ENCODE measurements around the gene EMCN. TPM values are rescaled to one million over a fixed set of nuclear protein-coding genes. Genes with fewer than 3 reads are reported as not detected.
A peak's percentile ranks its signal among the peaks of the same experiment; 100 is the strongest.

The EMCN gene
- total and polyA plus RNA-seq, 2 donors (not counting 1 experiment from before 2014, with no cell fraction given) = not detected

DNA sequence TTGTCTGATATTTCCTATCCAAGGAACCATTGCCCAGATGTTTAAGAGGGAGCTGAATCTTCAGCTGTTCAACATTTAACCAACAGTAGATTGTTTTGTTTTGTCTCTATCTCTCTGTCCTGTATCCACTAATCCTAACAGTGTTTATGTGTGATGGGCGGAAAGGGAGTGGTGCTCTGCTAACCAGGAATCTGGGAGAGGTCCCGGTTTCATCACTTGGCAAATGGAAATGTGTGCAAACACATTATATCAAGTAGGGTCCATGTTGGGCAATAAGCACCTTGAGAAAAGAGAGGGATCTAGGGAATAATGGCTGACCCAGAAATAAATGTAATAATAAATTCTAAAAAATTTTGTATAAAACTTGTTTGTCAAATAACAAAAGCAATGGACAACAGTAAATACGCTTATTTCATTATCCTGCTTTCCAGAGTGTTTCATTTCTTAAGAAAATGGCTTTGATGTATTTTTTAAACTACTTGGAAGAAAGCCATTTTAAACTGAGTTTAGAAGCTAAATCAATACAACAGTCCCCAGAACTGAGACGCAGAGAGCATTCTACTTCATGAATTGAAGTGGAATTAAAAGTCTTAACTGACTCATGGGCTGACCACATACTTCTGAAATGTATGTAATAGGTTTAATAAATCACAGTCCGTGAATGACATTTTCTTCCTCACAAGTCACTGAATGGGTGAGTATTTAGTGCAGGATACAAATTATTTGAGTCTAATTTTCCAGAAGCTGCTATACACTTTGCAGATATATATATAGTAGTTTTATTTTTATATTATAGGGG lies 55.8 kb downstream of the EMCN start:
- TF ChIP-seq, protein P1, sequence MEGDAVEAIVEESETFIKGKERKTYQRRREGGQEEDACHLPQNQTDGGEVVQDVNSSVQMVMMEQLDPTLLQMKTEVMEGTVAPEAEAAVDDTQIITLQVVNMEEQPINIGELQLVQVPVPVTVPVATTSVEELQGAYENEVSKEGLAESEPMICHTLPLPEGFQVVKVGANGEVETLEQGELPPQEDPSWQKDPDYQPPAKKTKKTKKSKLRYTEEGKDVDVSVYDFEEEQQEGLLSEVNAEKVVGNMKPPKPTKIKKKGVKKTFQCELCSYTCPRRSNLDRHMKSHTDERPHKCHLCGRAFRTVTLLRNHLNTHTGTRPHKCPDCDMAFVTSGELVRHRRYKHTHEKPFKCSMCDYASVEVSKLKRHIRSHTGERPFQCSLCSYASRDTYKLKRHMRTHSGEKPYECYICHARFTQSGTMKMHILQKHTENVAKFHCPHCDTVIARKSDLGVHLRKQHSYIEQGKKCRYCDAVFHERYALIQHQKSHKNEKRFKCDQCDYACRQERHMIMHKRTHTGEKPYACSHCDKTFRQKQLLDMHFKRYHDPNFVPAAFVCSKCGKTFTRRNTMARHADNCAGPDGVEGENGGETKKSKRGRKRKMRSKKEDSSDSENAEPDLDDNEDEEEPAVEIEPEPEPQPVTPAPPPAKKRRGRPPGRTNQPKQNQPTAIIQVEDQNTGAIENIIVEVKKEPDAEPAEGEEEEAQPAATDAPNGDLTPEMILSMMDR (conservative IDR thresholded peaks at IDR 0.05 in 1 of 2, IDR thresholded peaks at IDR 0.05 in 1 of 2; ENCODE audit: low read depth in 1 of 2, low read length in 2 of 2) = no peak
- TF ChIP-seq EZH2 (IDR thresholded peaks at IDR 0.05; ENCODE audit: low read length, missing control alignments) = no peak
- no peaks in the 10 kb centered on the region for H3K27me3 ChIP-seq (ENCODE audit: control insufficient read depth, insufficient read depth, low read length)
- no peaks in the 10 kb centered on the region for H3K9me3 ChIP-seq (ENCODE audit: control insufficient read depth, insufficient read depth, low read depth, low read length)
- H3K4me2 ChIP-seq (ENCODE audit: extremely low read depth, insufficient read depth, low read length) = no peak overlapping the region
- no peak overlapping the region for H3K27ac ChIP-seq (ENCODE audit: insufficient read depth, low read length)
- no peak overlapping the region for H3K9ac ChIP-seq (ENCODE audit: insufficient read depth, low read length)
- no peak overlapping the region for H3K4me3 ChIP-seq (replicated peaks in 1 of 4; ENCODE audit: control extremely low read depth in 1 of 4, insufficient read depth in 1 of 4, low read depth in 3 of 4, low read length in 4 of 4)
- no peaks in the 10 kb centered on the region for H4K20me1 ChIP-seq (ENCODE audit: control insufficient read depth, extremely low read depth, insufficient read depth, low read length)
- peak; percentile 3 to 82 for DNase-seq (ENCODE audit: low read depth in 2 of 2)
- H3K36me3 ChIP-seq (ENCODE audit: control insufficient read depth, insufficient read depth, low read length) = no peaks in the 10 kb centered on the region
- H2AFZ ChIP-seq (ENCODE audit: low read length) = no peak overlapping the region
- no peaks in the 10 kb centered on the region for H3K79me2 ChIP-seq (ENCODE audit: control insufficient read depth, insufficient read depth, low read length)
- H3K4me1 ChIP-seq (ENCODE audit: control insufficient read depth, extremely low read depth, insufficient read depth, low read length) = no peaks in the 10 kb centered on the region

DNA sequence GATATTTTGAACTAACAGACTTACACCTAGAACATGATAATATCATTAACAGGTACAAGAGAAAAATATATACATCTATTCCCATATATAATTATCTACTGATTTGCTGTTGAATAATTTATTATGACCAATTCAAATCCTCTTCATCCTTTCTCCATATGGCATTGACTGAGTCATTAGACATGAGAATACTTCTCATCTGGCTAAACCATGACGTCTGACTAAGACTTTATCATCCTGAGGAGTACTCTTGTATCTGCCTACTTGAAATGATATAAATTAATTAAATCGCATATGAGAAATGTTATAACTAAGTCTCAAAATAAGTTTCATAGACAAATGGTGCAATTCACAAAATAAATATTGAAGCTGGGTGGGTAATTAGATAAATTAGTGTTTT lies 67.4 kb downstream of the EMCN start:
- H3K27me3 ChIP-seq (ENCODE audit: control insufficient read depth, insufficient read depth, low read length) = no peaks in the 10 kb centered on the region
- TF ChIP-seq, protein P1 (conservative IDR thresholded peaks at IDR 0.05 in 1 of 2, IDR thresholded peaks at IDR 0.05 in 1 of 2; ENCODE audit: low read depth in 1 of 2, low read length in 2 of 2) = no peak
- TF ChIP-seq EZH2 (IDR thresholded peaks at IDR 0.05; ENCODE audit: low read length, missing control alignments) = no peak
- no peaks in the 10 kb centered on the region for H3K79me2 ChIP-seq (ENCODE audit: control insufficient read depth, insufficient read depth, low read length)
- no peaks in the 10 kb centered on the region for H3K36me3 ChIP-seq (ENCODE audit: control insufficient read depth, insufficient read depth, low read length)
- no peaks in the 10 kb centered on the region for H3K9me3 ChIP-seq (ENCODE audit: control insufficient read depth, insufficient read depth, low read depth, low read length)
- no peaks in the 10 kb centered on the region for H3K4me1 ChIP-seq (ENCODE audit: control insufficient read depth, extremely low read depth, insufficient read depth, low read length)
- DNase-seq (ENCODE audit: low read depth in 2 of 2) = peak in 1 of 2 donors; percentile 41
- H2AFZ ChIP-seq (ENCODE audit: low read length) = no peak overlapping the region
- no peak overlapping the region for H3K27ac ChIP-seq (ENCODE audit: insufficient read depth, low read length)
- no peak overlapping the region for H3K4me3 ChIP-seq (replicated peaks in 1 of 4; ENCODE audit: control extremely low read depth in 1 of 4, insufficient read depth in 1 of 4, low read depth in 3 of 4, low read length in 4 of 4)
- no peak overlapping the region for H3K4me2 ChIP-seq (ENCODE audit: extremely low read depth, insufficient read depth, low read length)
- H4K20me1 ChIP-seq (ENCODE audit: control insufficient read depth, extremely low read depth, insufficient read depth, low read length) = no peaks in the 10 kb centered on the region
- no peak overlapping the region for H3K9ac ChIP-seq (ENCODE audit: insufficient read depth, low read length)

DNA sequence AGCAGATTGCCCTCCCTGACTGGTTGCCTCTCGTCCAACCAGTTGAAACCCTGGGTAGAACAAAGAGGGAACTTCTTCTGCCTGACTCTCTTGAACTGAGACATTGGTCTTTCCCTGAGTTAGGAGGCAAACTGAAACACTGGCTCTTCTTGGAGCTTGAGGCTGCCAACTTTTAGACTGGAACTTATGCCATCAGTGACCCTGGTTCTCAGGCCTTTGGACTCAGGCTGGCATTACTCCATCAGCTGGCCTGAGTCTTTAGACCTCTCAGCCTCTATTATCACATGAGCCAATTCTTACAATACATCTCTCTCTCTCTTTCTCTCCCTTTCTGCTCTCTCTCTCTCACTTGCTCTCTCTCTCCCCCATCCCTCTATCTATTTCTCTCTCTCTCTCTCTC lies 86.4 kb downstream of the EMCN start:
- Histone ChIP-seq H3K9ac (ENCODE audit: insufficient read depth, low read length) (no peak overlapping the region), H3K9me3 (ENCODE audit: control insufficient read depth, insufficient read depth, low read depth, low read length) (no peaks in the 10 kb centered on the region), H3K4me1 (ENCODE audit: control insufficient read depth, extremely low read depth, insufficient read depth, low read length) (no peaks in the 10 kb centered on the region), H3K27me3 (ENCODE audit: control insufficient read depth, insufficient read depth, low read length) (no peaks in the 10 kb centered on the region), H3K79me2 (ENCODE audit: control insufficient read depth, insufficient read depth, low read length) (no peaks in the 10 kb centered on the region), H3K36me3 (ENCODE audit: control insufficient read depth, insufficient read depth, low read length) (no peaks in the 10 kb centered on the region), H4K20me1 (ENCODE audit: control insufficient read depth, extremely low read depth, insufficient read depth, low read length) (no peaks in the 10 kb centered on the region), H2AFZ (ENCODE audit: low read length) (no peak overlapping the region), H3K4me2 (ENCODE audit: extremely low read depth, insufficient read depth, low read length) (no peak overlapping the region), H3K27ac (ENCODE audit: insufficient read depth, low read length) (no peak overlapping the region), H3K4me3 (replicated peaks in 1 of 4; ENCODE audit: control extremely low read depth in 1 of 4, insufficient read depth in 1 of 4, low read depth in 3 of 4, low read length in 4 of 4) (no peak overlapping the region)
- DNase-seq (ENCODE audit: low read depth in 2 of 2) = no peak
- TF ChIP-seq, protein P1 (conservative IDR thresholded peaks at IDR 0.05 in 1 of 2, IDR thresholded peaks at IDR 0.05 in 1 of 2; ENCODE audit: low read depth in 1 of 2, low read length in 2 of 2) = no peak
- no peak for TF ChIP-seq EZH2 (IDR thresholded peaks at IDR 0.05; ENCODE audit: low read length, missing control alignments)
